ENCODE data around the gene NTF3. TPM values are rescaled to one million over a fixed set of nuclear protein-coding genes. Genes with fewer than 3 reads are reported as not detected.

NTF3 gene
- total and polyA plus RNA-seq, 2 donors (not counting 1 experiment from before 2014, with no cell fraction given): not detected

GRCh38 chr12:5417500-5417899 lies 14.4 kb upstream of the NTF3 start:
- no peaks in the 10 kb centered on the region for H4K20me1 ChIP-seq (ENCODE audit: control insufficient read depth, insufficient read depth, low read length, poor library complexity, severe bottlenecking)
- H3K9me3 Mint-ChIP-seq (ENCODE audit: insufficient read depth): no peaks in the 10 kb centered on the region
- H3K79me2 ChIP-seq (ENCODE audit: control insufficient read depth, insufficient read depth, low read length): no peaks in the 10 kb centered on the region
- peaks cover 0 to 3% (median 0%) of the 10 kb centered on the region in 3 donors for H3K9me3 ChIP-seq (ENCODE audit: control extremely low read depth in 1 of 3, control insufficient read depth in 2 of 3, insufficient read depth in 1 of 3, low read length in 2 of 3)
- no peak overlapping the region for H3K9ac ChIP-seq (ENCODE audit: low read length)
- no peaks in the 10 kb centered on the region for H3K36me3 ChIP-seq (replicated peaks in 1 of 2; ENCODE audit: control extremely low read depth in 1 of 2, control insufficient read depth in 1 of 2, extremely low read depth in 1 of 2, insufficient read depth in 2 of 2, low read length in 1 of 2)
- H3K4me1 Mint-ChIP-seq: no peaks in the 10 kb centered on the region
- TF ChIP-seq EZH2 (IDR thresholded peaks at IDR 0.05; ENCODE audit: borderline replicate concordance, insufficient read depth, low read depth, low read length, poor library complexity, severe bottlenecking): no peak
- no peak for TF ChIP-seq CTCF (IDR thresholded peaks at IDR 0.05)
- H3K27ac ChIP-seq (ENCODE audit: low read length in 2 of 2): no peak overlapping the region
- H3K27ac Mint-ChIP-seq: no peak overlapping the region
- H3K4me1 ChIP-seq (ENCODE audit: control insufficient read depth in 2 of 2, insufficient read depth in 2 of 2, low read length in 2 of 2): no peaks in the 10 kb centered on the region
- peaks cover 0 to 12% (median 4%) of the 10 kb centered on the region in 4 experiments for H3K27me3 ChIP-seq (replicated peaks in 1 of 4; ENCODE audit: control extremely low read depth in 1 of 4, control insufficient read depth in 3 of 4, insufficient read depth in 4 of 4, low read length in 3 of 4)
- ChIA-PET CTCF (no interaction called here), POLR2A (no interaction called here)
- intact Hi-C loops (cut with micrococcal nuclease): no loop called here
- H3K4me3 ChIP-seq (ENCODE audit: control extremely low read depth in 1 of 5, extremely low read depth in 1 of 5, insufficient read depth in 1 of 5, low read depth in 2 of 5, low read length in 4 of 5): no peak overlapping the region
- DNase-seq: no peak
- H3K4me3 Mint-ChIP-seq: no peak overlapping the region
- ATAC-seq (ENCODE audit: low read depth): no peak
- no peak overlapping the region for H2AFZ ChIP-seq (ENCODE audit: insufficient read depth, low read depth, low read length, poor library complexity, severe bottlenecking)
- peaks cover 21% of the 10 kb centered on the region for H3K27me3 Mint-ChIP-seq
- H3K4me2 ChIP-seq (replicated peaks; ENCODE audit: low read depth, low read length, poor library complexity, severe bottlenecking): no peak overlapping the region

DNA sequence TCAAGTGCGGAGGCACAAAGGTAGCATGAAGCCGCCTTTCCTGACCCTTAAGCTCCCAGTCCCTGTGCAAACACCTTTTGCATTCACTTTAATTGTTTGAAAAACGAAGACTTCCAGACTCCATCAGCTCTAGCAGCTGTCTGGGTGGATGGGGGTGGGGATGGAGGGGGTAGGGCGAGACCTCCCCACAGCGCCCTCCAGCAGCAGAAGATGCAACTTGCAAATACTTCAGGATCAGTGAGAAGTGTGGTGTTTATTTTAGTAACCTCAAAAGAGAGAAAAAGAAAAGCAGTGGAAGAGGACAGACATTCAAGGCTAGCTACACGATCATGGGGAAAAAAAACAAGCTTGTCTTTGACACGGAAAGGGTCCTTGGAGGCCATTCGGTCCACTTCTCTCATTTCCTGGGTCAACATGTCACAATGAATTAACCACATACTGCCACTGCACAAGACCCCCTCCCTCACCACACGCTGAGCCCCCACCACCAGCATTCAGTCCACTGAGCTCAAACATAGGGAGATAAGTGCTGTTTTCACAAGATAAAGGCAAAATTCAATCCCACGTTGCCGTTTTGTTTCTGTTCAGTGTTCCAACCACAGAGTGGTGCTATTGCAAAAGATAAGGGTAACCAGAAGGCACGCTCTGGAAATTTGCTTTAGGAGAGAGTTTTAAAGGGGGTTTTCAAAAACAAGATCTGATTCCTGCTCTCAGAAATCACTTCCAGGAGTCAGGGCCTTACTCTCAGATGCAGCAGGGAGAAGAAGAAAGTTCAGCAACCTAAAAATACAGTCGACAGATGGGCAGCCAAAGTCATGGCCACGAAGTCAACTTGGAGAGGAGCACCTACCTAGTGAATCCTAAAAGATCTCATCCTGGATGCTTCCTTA lies 3.3 kb upstream of the NTF3 start:
- Histone ChIP-seq H3K36me3 (replicated peaks in 1 of 2; ENCODE audit: control extremely low read depth in 1 of 2, control insufficient read depth in 1 of 2, extremely low read depth in 1 of 2, insufficient read depth in 2 of 2, low read length in 1 of 2) (no peaks in the 10 kb centered on the region), H3K27me3 (replicated peaks in 1 of 4; ENCODE audit: control extremely low read depth in 1 of 4, control insufficient read depth in 3 of 4, insufficient read depth in 4 of 4, low read length in 3 of 4) (peaks cover 0 to 40% (median 29%) of the 10 kb centered on the region in 4 experiments), H3K27ac (ENCODE audit: low read length in 2 of 2) (no peak overlapping the region), H2AFZ (ENCODE audit: insufficient read depth, low read depth, low read length, poor library complexity, severe bottlenecking) (no peak overlapping the region), H3K4me2 (replicated peaks; ENCODE audit: low read depth, low read length, poor library complexity, severe bottlenecking) (no peak overlapping the region), H4K20me1 (ENCODE audit: control insufficient read depth, insufficient read depth, low read length, poor library complexity, severe bottlenecking) (no peaks in the 10 kb centered on the region), H3K79me2 (ENCODE audit: control insufficient read depth, insufficient read depth, low read length) (no peaks in the 10 kb centered on the region), H3K9ac (ENCODE audit: low read length) (no peak overlapping the region), H3K4me1 (ENCODE audit: control insufficient read depth in 2 of 2, insufficient read depth in 2 of 2, low read length in 2 of 2) (peaks cover 29 to 33% of the 10 kb centered on the region in 2 donors), H3K9me3 (ENCODE audit: control extremely low read depth in 1 of 3, control insufficient read depth in 2 of 3, insufficient read depth in 1 of 3, low read length in 2 of 3) (peaks cover 0 to 10% (median 0%) of the 10 kb centered on the region in 3 donors), H3K4me3 (ENCODE audit: control extremely low read depth in 1 of 5, extremely low read depth in 1 of 5, insufficient read depth in 1 of 5, low read depth in 2 of 5, low read length in 4 of 5) (no peak overlapping the region)
- DNase-seq: peak; percentile 52
- WGBS (ENCODE audit: insufficient coverage): 6% methylated on average over 7 of the region's 14 CpGs
- H3K27me3 Mint-ChIP-seq: peaks cover 60% of the 10 kb centered on the region
- ATAC-seq (ENCODE audit: low read depth): no peak
- TF ChIP-seq CTCF (IDR thresholded peaks at IDR 0.05): no peak
- TF ChIP-seq EZH2 (IDR thresholded peaks at IDR 0.05; ENCODE audit: borderline replicate concordance, insufficient read depth, low read depth, low read length, poor library complexity, severe bottlenecking): no peak
- H3K9me3 Mint-ChIP-seq (ENCODE audit: insufficient read depth): no peaks in the 10 kb centered on the region
- no peak overlapping the region for H3K4me3 Mint-ChIP-seq
- peaks cover 20% of the 10 kb centered on the region for H3K4me1 Mint-ChIP-seq
- ChIA-PET CTCF (no interaction called here), POLR2A (no interaction called here)
- intact Hi-C loops (cut with micrococcal nuclease): no loop called here
- no peak overlapping the region for H3K27ac Mint-ChIP-seq

Measured in B cell (primary cell).